ENCODE measurements around the gene LIPG.
"Not testable (repeated sequence)": the region's sequence is repeated elsewhere in the genome, so short reads cannot be mapped to it uniquely, and the experiment has no call there.

LIPG gene

GRCh38 chr18:49561289-49562193, at the start of gene LIPG:
TSS of gene LIPG (plus strand) at chr18:49562057. CDS start at chr18:49562309, 252 bp downstream.
- no peak for DNase-seq (ENCODE audit: low read depth in 2 of 3, low spot score in 2 of 3)

GRCh38 chr18:49512876-49513275, 49.0 kb upstream of the LIPG start:
- not testable (repeated sequence) for DNase-seq (ENCODE audit: low read depth in 2 of 3, low spot score in 2 of 3)

GRCh38 chr18:49514577-49514976, 47.3 kb upstream of the LIPG start:
- DNase-seq (ENCODE audit: low read depth in 2 of 3, low spot score in 2 of 3): no peak

- DNase-seq (ENCODE audit: low read depth in 2 of 3, low spot score in 2 of 3): not testable (repeated sequence)
Observed at GRCh38 chr18:49515003-49515402, 46.9 kb upstream of the LIPG start.

GRCh38 chr18:49515516-49515915, 46.3 kb upstream of the LIPG start:
- DNase-seq (ENCODE audit: low read depth in 2 of 3, low spot score in 2 of 3): no peak

GRCh38 chr18:49517483-49517882, 44.4 kb upstream of the LIPG start:
- no peak for DNase-seq (ENCODE audit: low read depth in 2 of 3, low spot score in 2 of 3)

- DNase-seq (ENCODE audit: low read depth in 2 of 3, low spot score in 2 of 3): no peak
Observed at GRCh38 chr18:49519101-49519971, 42.5 kb upstream of the LIPG start.

- DNase-seq (ENCODE audit: low read depth in 2 of 3, low spot score in 2 of 3): no peak
Observed at GRCh38 chr18:49520661-49521145, 41.2 kb upstream of the LIPG start.

- no peak for DNase-seq (ENCODE audit: low read depth in 2 of 3, low spot score in 2 of 3)
Observed at GRCh38 chr18:49521216-49521835, 40.5 kb upstream of the LIPG start.

GRCh38 chr18:49523580-49524093, 38.2 kb upstream of the LIPG start:
- DNase-seq (ENCODE audit: low read depth in 2 of 3, low spot score in 2 of 3): not testable (repeated sequence)

GRCh38 chr18:49524349-49524748, 37.5 kb upstream of the LIPG start:
- DNase-seq (ENCODE audit: low read depth in 2 of 3, low spot score in 2 of 3): no peak

- DNase-seq (ENCODE audit: low read depth in 2 of 3, low spot score in 2 of 3): no peak
Observed at GRCh38 chr18:49524951-49525350, 36.9 kb upstream of the LIPG start.

- DNase-seq (ENCODE audit: low read depth in 2 of 3, low spot score in 2 of 3): no peak
Observed at GRCh38 chr18:49525981-49526380, 35.9 kb upstream of the LIPG start.

GRCh38 chr18:49527631-49528327, 34.1 kb upstream of the LIPG start:
- no peak for DNase-seq (ENCODE audit: low read depth in 2 of 3, low spot score in 2 of 3)

- no peak for DNase-seq (ENCODE audit: low read depth in 2 of 3, low spot score in 2 of 3)
Observed at GRCh38 chr18:49529596-49529995, 32.3 kb upstream of the LIPG start.

- DNase-seq (ENCODE audit: low read depth in 2 of 3, low spot score in 2 of 3): no peak
Observed at GRCh38 chr18:49531678-49532153, 30.1 kb upstream of the LIPG start.

- DNase-seq (ENCODE audit: low read depth in 2 of 3, low spot score in 2 of 3): no peak
Observed at GRCh38 chr18:49534846-49535601, 26.8 kb upstream of the LIPG start.

GRCh38 chr18:49537232-49537896, 24.5 kb upstream of the LIPG start:
- DNase-seq (ENCODE audit: low read depth in 2 of 3, low spot score in 2 of 3): no peak

- DNase-seq (ENCODE audit: low read depth in 2 of 3, low spot score in 2 of 3): no peak
Observed at GRCh38 chr18:49544362-49544761, 17.5 kb upstream of the LIPG start.
